Measurements from ENCODE around the gene MRPL53.
"Not testable (repeated sequence)": the region's sequence is repeated elsewhere in the genome, so short reads cannot be mapped to it uniquely, and the experiment has no call there.

The MRPL53 gene

DNA sequence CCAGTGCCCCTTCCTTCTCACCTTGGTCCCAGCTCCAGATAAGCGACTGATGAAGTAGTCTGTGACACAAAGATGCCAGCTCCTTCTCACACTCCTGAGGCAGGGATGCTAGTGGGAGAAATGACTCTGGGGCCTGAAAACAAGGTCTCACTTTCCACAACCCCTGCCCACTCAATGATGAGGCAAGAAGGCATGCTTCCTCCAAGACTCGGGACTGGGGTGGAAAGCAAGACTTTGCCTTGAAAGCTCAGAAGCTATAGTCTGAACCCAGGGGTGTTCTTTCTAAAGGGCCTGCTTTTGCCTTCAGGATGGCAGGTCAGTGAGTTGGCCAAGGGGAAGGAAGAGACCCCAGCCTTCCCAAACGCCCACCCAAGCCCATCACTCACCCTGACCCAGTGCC is 9.0 kb upstream of the MRPL53 start:
- no peak for DNase-seq

DNA sequence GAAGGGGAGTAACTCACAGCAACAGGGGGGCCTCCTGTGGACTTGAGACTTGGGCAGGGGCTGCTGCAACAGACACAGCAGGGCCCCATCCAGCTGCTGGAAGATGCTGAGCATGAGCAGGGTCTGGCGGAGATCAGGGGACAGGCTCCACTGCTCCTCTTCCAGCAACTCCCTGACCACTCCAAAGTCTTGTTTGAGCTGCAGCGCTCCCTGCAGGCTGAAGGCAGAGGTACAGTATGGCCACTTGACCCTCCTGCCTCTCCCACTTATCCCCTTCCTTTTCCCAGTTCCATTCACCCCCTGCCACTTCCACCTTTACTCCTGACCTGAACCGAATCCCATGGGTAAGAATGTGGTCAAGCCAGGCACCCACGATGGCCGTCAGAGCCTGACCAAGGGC is 2.4 kb upstream of the MRPL53 start:
- DNase-seq: no peak

DNA sequence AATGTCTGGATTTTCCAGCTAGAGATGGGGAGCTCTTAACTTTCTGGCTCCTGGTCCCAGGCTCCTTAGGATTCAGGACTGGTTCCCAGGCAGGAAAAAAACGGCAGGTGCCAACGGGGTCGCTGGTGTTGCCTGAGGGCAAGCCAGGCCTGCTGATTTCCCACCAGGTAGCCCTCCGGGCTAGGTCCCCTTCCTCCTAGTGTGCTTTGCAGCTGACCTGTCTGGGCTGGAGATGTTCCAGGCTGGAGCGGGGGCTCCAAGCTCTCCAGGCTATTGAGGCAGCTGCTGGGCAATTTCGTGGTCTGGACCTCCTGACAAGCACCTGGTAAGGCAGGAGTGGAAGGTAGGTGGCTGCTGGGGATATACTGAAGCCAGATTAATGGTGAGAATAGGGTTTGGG is 2.0 kb upstream of the MRPL53 start:
- no peak for DNase-seq

DNA sequence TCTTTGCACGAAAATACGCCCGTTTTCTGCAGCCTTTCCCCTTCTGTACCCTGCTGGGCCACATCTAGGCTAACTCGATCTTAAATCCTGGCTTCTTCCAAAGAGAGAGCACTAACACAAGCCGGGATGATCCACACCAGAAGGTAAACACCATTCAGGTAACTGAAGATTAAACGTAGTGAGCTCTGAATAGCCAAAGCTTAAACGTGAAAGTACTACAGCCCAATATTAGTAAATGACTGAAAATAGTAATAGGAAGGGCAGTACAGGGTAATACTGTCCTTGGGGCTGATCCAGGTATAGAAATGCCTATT is 422 bp upstream of the MRPL53 start:
- no peak for DNase-seq

DNA sequence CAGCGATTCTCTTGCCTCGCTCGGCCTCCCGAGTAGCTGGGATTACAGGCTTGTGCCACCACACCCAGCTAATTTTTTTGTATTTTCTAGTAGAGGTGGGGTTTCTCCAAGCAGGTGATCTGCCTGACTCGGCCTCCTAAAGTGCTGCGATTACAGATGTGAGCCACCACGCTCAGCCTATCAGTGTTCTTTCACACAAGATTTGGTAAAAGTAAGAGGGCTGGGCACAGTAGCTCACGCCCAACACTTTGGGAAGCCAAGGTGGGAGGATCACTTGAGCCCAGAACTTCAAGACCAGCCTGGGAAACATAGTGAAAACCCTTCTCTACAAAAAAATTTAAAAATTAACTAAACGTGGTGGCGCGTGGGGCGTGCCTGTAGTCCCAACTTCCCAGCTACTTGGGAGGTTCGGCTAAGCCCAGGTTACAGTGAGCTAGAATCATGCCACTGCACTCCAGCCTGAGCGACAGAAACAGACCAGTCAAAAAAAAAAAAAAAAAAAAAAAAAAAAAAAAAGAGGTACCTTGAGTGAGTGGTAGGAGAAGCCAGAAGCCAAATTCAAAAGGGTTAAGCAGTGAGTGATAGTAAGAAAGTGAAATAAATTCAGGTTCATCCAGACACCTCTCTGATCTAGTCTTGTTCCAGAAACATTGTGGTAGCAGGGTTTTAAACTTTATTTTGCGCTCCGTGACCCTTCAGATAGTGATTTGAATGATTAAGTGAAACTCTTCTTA is 981 bp downstream of the MRPL53 start:
- no peak for DNase-seq

DNA sequence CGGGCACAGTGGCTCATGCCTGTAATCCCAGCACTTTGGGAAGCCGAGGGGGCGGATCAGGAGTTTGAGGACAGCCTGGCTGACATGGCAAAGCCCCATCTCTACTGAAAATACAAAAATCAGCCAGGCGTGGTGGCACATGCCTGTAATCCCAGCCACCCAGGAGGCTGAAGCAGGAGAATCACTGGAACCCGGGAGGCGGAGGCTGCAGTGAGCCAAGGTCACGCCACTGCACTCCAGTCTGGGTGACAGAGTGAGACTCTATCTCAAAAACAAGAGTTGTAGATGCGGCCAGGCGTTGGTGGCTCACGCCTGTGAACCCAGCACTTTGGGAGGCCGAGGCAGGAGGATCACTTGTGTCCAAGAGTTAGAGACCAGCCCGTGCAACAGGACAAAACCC is 1.7 kb downstream of the MRPL53 start:
- not testable (repeated sequence) for DNase-seq

DNA sequence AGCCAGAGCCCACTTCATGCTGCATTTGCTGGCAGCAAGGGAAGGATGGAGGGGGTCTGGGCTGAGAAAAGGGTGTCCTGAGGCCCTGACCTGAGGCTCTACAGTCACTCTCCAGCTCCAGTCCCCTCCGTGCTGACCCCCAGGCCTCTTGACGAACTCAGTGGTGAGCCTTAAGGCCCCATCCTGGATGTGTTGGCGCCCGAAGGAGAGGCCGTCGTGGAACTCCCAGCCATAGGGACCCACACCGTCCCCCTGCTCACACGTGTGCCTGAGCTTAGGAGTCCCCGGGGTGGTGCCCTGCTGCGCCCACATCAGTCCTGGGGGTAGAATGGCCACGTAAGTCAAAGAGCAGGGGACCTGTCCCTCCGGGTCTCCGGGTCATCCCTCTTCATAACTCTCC is 8.1 kb downstream of the MRPL53 start:
- DNase-seq: no peak

DNA sequence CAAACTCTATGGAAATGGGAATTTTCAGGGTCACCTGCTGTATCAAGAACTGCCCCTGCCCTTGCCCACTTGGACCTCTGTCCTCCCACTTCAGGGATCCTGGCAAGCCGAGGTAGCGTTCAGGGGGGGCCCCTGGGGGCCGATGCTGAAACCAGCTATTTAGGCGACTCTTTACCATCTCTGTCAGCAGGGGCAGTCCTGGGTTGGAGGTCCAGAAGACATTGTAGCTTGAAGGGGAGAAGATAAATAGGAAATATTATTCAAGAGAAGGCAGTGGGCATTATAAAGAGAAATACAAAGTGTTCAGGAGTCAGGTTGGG is 9.7 kb downstream of the MRPL53 start:
- no peak for DNase-seq

DNA sequence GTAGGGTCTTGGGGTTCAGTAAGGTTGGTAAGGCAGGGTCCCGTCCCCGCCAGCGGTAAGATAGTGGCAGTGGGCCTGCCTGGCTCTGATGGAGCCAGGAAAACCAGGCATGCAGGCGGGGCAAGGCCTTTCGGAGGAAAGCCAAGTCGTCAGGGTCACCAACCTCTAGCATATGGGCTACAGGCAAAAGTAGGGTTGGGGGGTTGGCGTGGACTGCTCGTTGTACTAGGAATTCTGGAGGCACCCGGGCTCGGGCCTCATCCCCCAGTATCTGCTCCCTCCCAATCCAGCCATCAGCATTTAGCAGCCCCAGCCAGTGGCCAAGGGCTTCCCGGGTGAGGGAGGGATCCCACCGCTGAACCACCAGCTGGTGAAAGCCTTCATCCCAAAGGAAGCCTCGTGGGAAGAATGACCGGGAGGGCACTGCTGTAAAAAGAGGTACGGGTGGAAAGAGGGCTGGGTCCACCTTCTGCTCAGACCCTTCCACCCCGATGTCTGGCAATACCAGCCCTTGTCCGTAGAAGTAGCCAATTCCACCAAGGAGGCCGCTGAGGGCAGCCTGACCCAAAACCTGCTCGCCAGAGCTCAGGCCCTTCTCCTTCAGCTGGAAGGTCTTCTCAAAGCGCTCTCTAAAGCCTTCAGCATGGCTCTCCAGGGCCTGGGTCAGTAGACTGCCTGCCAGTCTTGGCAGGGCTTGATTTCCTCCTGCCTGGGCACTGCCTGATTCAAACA is 10.3 kb downstream of the MRPL53 start:
- DNase-seq: no peak

DNA sequence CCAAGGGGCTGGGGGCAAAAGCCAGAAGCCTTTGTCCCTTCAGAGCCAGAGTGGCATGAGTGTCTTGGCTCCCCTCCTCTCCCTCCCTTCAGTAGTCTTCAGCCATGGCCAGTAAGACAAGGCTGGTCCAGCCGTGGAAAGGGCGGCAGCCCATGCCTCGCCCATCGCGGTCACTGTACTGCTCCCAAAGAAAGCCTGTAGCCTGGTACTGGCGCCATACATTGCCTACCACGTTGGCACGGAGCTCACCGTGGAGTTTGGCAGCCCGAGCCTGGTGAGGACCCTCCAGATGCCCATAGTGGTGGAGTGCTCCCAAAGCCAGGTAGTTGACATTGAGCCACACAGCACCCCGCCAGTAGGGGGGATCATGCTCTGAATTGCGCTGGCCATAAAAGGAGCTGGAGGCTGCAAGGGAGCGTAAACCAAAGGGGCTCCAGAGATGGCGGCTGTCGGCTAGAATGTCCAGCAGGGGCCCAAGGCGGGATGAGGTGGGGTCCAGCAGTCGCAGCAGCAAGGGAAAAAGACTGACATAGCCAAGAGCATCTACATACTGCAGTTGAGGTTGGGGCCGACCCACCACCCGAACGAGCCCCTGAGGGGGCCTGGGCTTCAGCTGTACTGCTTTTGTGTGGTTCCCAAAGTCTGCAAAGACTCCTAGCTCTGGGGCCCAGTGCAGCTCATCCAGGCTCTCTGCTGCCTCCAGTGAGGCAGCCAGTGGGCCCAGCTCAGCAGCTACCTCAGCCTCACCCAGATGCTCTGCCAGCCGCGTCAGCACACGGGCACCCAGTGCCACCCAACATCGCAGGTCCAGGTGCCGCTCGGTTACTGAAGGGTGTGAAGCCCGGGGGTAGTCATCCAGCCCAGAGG is 11.1 kb downstream of the MRPL53 start:
- DNase-seq: no peak

DNA sequence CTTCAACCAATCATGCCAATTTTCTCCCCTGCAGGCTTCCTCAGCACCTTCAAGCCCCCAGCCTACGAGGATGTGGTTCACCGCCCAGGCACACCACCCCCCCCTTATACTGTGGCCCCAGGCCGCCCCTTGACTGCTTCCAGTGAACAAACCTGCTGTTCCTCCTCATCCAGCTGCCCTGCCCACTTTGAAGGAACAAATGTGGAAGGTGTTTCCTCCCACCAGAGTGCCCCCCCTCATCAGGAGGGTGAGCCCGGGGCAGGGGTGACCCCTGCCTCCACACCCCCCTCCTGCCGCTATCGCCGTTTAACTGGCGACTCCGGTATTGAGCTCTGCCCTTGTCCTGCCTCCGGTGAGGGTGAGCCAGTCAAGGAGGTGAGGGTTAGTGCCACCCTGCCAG is 12.3 kb downstream of the MRPL53 start:
- not testable (repeated sequence) for DNase-seq

DNA sequence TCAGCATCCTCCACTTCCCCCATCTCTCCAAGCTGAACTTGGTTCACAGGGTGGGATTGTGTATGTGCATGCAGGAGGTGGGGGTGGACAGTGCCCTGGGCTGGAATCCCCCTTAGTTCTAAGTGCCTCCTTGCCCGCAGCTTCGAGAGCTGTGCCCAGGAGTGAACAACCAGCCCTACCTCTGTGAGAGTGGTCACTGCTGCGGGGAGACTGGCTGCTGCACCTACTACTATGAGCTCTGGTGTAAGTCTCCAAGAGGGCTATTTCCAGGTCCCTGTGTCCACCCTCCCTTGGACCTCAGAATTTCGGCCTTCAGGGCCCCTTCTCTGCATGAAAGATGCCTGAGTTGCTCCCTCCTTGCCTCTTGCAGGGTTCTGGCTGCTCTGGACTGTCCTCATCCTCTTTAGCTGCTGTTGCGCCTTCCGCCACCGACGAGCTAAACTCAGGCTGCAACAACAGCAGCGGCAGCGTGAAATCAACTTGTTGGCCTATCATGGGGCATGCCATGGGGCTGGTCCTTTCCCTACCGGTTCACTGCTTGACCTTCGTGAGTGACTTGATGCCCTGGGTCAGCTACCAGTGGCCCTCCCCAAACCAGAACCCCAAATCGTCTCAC is 12.9 kb downstream of the MRPL53 start:
- DNase-seq: not testable (repeated sequence)

DNA sequence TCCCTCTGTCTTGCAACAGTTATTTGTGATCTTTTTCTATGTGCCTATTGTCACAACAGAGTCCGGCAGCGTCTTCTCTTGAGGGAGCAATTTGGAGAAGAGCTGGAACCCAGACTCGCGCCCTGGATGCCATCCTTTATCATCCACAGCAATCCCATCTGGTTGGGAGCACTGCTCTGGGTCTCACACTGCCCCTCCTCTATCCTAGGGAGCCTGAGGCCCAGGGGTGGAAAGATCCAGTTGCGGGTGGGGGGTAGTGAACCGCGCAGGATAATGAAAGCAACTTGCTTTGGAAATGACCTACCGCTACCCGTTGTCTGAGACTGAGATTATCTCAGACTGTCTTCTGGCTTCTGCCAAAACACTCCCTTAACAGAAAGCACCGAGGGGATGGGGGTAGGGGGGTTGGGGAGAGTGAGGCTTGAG is 13.5 kb downstream of the MRPL53 start:
- no peak for DNase-seq

DNA sequence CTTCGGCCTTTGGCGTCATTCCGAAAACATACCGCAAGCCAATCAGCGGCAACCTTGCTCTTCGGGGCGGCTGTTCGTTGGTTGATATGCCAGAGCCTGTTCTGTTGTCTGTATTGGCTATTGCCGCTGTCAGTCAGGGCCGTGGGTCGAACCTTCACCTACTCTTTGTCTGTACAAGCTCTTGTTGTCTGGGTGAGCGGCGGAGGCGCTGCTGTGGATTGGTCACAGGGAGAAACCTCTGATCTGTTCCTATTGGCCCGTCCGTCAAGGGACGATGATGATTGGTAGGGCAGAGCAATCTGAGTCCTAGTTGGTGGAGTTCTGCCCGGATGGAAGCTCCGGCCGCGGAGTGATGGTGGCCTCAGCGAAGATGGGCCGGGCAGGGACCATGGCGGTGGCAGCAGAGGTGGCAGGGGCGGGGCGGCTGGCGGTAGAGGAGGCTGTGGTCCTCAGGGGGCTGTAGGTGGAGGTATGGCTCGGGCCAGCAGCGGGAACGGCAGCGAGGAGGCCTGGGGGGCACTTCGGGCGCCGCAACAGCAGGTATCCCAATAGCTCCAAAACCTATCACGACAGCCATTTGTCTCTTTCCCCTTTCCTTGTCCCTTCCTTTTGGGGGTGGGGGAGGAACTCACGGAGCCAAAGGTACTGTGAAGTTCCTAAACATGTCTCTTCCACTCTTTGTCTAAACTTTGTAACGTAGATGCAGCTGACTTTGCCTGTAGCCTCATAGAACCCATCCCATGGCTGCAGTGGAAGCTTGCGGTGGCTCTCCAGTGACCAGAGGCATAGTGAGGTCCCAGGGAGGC is 14.1 kb downstream of the MRPL53 start, which contains the start of gene WBP1:
Gene WBP1 (plus strand): TSS at position 307 of the 806 bp plus-strand sequence. CDS start 165 bp downstream, at position 472.
- peak; percentile 99 for DNase-seq

DNA sequence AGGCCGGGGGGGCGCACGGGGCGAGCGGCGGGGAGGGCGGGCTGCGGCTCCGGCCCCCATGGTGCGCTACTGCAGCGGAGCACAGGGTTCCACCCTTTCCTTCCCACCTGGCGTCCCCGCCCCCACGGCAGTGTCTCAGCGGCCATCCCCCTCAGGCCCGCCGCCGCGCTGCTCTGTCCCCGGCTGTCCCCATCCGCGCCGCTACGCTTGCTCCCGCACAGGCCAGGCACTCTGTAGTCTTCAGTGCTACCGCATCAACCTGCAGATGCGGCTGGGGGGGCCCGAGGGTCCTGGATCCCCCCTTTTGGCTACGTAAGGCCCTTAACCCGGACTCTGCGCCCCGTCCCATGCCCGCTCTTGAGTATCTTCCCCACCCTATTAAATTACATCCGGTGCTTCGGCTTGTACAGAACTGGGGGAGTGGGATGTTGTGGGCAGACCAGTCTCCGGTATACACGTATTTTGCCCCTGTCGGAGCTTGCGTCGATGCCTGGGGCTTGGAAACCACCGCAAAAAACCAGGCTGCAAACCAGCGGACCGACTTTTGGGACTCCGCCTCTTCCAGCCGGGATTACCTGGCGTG is 14.8 kb downstream of the MRPL53 start:
- no peak for DNase-seq

DNA sequence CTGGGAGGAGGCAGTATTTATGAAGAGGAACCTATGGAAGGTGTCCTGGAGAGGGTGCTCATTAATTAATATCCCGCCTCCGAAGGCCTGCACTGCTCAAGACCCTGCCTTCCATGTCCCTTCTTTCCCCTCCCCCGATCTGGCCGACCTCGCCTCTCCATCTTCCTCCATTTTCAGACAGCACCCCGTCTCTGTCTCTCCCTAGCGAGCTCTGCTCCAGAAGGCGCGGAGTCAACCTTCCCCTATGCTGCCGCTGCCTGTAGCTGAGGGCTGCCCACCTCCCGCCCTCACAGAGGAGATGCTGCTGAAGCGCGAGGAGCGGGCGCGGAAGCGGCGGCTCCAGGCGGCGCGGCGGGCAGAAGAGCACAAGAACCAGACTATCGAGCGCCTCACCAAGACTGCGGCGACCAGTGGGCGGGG is 15.3 kb downstream of the MRPL53 start:
- no peak for DNase-seq

DNA sequence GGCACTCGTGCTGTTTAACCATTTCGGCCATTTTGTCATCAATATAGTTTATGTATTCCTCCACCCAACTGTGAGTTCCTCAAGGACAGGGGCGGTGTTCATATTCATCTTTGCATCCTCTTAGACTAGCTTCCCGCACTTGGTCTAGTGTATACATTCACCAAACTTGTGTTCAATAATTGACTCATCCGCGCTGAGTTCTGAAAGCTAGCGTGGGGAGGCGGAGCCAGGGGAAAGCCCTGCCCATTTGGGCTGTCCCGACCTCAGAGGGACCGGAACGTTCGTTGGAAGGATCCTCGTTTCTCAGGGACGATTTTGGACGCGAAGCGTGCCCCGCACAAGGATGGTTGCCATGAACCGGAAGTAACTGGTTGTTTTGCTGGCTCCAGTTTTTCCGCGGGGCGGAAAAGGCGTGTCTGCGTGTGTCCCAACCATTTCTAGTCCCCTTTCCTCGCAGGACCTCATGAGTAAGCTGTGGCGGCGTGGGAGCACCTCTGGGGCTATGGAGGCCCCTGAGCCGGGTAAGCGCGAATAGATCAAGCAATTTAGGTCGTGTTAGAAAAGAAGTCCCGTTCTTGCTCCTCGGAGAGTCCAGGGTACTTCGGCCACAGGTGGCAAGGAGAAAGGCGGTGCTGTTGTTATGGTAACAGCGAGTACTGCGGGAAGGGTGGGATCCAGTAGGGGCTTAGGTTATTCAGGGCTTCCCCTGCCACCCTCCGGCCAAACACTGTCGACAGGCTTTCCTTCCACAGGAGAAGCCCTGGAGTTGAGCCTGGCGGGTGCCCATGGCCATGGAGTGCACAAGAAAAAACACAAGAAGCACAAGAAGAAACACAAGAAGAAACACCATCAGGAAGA is 17.6 kb downstream of the MRPL53 start, which contains the start of gene INO80B:
Gene INO80B (plus strand): TSS at position 434 of the 858 bp plus-strand sequence. CDS start 30 bp downstream, at position 464.
- peak; percentile 90 for DNase-seq

DNA sequence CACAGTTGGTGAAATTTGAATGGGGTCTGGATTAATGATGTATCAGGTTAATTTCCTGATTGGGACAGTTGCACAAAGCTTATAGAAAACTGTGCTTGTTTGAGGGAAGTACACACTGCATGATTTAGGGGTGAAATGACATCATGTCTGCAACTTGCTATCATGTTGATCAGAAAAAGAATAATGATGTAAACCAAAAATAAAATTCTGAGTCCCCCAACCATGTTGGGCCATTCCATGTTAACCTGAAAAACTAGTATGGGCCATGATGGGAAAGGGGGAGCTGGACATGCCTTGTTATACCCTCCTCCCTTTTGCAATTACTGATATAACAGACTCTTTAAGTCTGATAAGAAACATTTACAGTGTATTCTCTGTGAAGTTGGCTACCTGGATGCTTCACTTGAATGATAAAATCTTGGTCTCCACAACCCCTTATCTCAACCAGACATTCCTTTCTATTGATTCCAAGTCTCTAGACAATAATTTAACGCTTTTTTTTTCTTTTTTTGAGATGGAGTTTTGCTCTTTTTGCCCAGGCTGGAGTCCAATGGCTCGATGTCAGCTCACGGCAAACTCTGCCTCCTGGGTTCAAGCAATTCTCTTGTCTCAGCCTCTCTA is 21.8 kb downstream of the MRPL53 start:
- no peak for DNase-seq

DNA sequence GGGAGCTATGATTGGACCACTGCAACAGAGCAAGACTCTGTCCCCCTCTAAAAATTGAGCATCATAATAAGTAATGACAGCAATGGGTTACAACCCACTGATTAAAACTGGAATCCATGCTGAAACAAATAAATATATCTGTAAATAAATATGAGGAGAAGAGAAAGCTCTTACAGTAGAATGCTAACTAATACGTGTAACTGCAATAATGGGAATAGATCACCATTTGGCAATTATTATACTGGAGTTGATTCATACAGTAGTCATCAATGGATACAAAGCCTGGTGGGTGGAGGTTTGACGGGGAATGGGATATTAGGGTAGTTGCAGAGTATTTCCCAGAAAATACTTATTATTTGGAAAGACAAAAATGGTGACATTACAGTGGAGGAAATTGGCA is 23.7 kb downstream of the MRPL53 start:
- no peak for DNase-seq

DNA sequence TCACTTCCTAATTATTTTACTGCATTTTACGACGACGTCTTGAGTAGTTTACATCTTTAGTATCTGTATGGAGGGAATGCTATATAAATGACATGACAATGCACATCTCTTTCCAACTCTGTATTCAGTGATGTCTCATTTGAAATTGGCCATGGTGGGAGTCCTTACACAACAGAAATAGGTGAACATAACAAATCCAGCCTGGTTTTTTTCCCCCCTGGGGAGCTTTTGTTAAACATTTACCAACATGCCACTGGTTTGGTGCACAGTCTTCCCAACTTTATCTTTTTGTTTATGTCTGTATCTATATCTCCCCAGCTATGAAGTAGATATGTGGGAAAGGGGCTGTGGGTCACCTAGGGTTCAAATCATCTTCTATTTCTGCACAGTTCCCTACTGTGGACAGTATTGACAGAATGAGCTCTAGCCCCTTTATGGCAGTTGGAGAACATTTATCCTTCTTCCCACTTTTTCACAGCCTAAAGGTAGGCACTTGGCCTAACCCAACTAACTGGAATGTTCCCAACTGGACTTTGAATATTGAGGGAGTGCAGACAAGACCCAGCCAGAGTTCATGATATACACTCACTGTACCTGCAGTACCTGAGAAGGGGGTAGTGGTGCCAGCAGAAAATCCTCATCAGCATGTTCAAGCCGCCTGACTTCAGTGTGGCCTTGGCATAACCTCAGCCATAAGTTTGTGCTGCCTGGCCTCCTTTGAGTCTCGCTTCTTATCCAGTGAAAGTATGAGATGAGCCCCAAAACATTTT is 25.1 kb downstream of the MRPL53 start:
- DNase-seq: no peak
